Liver (tissue), 9 donors: ENCODE results near the gene SYT13. TPM values are rescaled to one million over a fixed set of nuclear protein-coding genes. Genes with fewer than 3 reads are reported as not detected.

Source experiments
- DNase-seq: peaks from one replicate; pipeline ENCODE4 v3.0.0-alpha.2; 2017; ENCODE audit warnings: low spot score
- H3K27ac ChIP-seq, 2 donors: one replicate each; pipeline ENCODE4 v1.7.0; 2013; ENCODE audit warnings: inconsistent platforms in 2 of 2, low read length in 2 of 2, control low read depth in 1 of 2, low read depth in 1 of 2, mild to moderate bottlenecking in 1 of 2
- H3K27me3 ChIP-seq, 4 donors: one replicate each; pipeline versions ENCODE4 v1.6.1 to v1.7.0; 2013; ENCODE audit warnings: low read length in 3 of 4, inconsistent platforms in 1 of 4, mild to moderate bottlenecking in 1 of 4, moderate library complexity in 1 of 4; ENCODE audit not compliant: control insufficient read depth in 4 of 4, insufficient read depth in 4 of 4
- H3K36me3 ChIP-seq, 4 donors: one replicate each; pipeline versions ENCODE4 v1.6.1 to v1.7.0; 2013; ENCODE audit warnings: low read length in 3 of 4, mild to moderate bottlenecking in 3 of 4, low read depth in 1 of 4, moderate library complexity in 1 of 4; ENCODE audit not compliant: control insufficient read depth in 4 of 4, insufficient read depth in 3 of 4
- H3K4me1 ChIP-seq, 4 donors: one replicate each; pipeline versions ENCODE4 v1.6.1 to v1.7.0; 2013; ENCODE audit warnings: low read length in 3 of 4, mild to moderate bottlenecking in 3 of 4, moderate library complexity in 1 of 4; ENCODE audit not compliant: control insufficient read depth in 4 of 4, insufficient read depth in 4 of 4
- H3K4me3 ChIP-seq, 3 donors: one replicate each; pipeline versions ENCODE4 v1.6.1 to v1.7.0; 2013; ENCODE audit warnings: low read length in 3 of 3, control low read depth in 1 of 3, low read depth in 1 of 3, mild to moderate bottlenecking in 1 of 3
- H3K9ac ChIP-seq, 2 donors: one replicate each; pipeline ENCODE4 v1.7.0; 2013; ENCODE audit warnings: low read length in 2 of 2, mild to moderate bottlenecking in 2 of 2, moderate library complexity in 2 of 2, control low read depth in 1 of 2, low read depth in 1 of 2
- H3K9me3 ChIP-seq, 4 donors: one replicate each; pipeline versions ENCODE4 v1.6.1 to v1.7.0; 2013; ENCODE audit warnings: low read length in 3 of 4; ENCODE audit not compliant: control insufficient read depth in 4 of 4
- EGR1 ChIP-seq, 2 donors: IDR thresholded peaks; 2 replicates each; pipeline ENCODE4 v1.6.1; 2016 to 2018; ENCODE audit warnings: antibody characterized with exemption in 2 of 2, low read depth in 2 of 2
- FOXA1 ChIP-seq: IDR thresholded peaks from 2 replicates; pipeline ENCODE4 v1.6.1; 2016; ENCODE audit warnings: antibody characterized with exemption
- FOXA2 ChIP-seq: IDR thresholded peaks from 2 replicates; pipeline ENCODE4 v1.6.1; 2016; ENCODE audit warnings: antibody characterized with exemption
- GABPA ChIP-seq, 2 donors: IDR thresholded peaks in 1 of 2; conservative IDR thresholded peaks in 1 of 2; 2 replicates each; pipeline ENCODE4 v1.6.1; 2016; ENCODE audit warnings: antibody characterized with exemption in 2 of 2, mild to moderate bottlenecking in 1 of 2, moderate library complexity in 1 of 2
- HNF4A ChIP-seq, 2 donors: conservative IDR thresholded peaks; 2 replicates each; pipeline ENCODE4 v1.6.1; 2016; ENCODE audit warnings: antibody characterized with exemption in 2 of 2, mild to moderate bottlenecking in 2 of 2
- HNF4G ChIP-seq: IDR thresholded peaks from 2 replicates; pipeline ENCODE4 v1.6.1; 2016; ENCODE audit warnings: antibody characterized with exemption
- JUND ChIP-seq, 2 donors: IDR thresholded peaks; 2 replicates each; pipeline ENCODE4 v1.6.1; 2016; ENCODE audit warnings: antibody characterized with exemption in 2 of 2
- SP1 ChIP-seq: IDR thresholded peaks from 2 replicates; pipeline ENCODE4 v1.6.1; 2018; ENCODE audit warnings: antibody characterized with exemption, mild to moderate bottlenecking
- TAF1 ChIP-seq: conservative IDR thresholded peaks from 2 replicates; pipeline ENCODE4 v1.6.1; 2016; ENCODE audit warnings: antibody characterized with exemption, mild to moderate bottlenecking
- YY1 ChIP-seq: IDR thresholded peaks from 2 replicates; pipeline ENCODE4 v1.6.1; 2016; ENCODE audit warnings: antibody characterized with exemption, mild to moderate bottlenecking
- WGBS: extraction: QIAGEN DNeasy Blood & Tissue Kit; methylation state at CpG from one replicate; pipeline ENCODE4 v1.1.7; 2013; 5-methylcytosine and 5-hydroxymethylcytosine counted together
- polyA plus RNA-seq, 2 donors: library from polyadenylated mRNA; stranded (reverse) in 1 of 2; unstranded in 1 of 2; fragments of 200-250 nt in 1 of 2; fragments of >200 nt in 1 of 2; fragmentation: Nextera tagmentation in 1 of 2; extraction: Ambion mirVana in 1 of 2; gene quantifications; one replicate each; pipeline versions ENCODE4 v1.2.1 to v1.2.3, GENCODE V29; 2013 to 2015
- total RNA-seq, 2 donors: library from RNA; depleted of rRNA; stranded (reverse); fragments of >200 nt; gene quantifications; one replicate each; pipeline ENCODE4 v1.2.3, GENCODE V29; 2014
- TF ChIP-seq, protein P1 (sequence below): IDR thresholded peaks from 2 replicates; pipeline ENCODE4 v1.6.1; 2016; ENCODE audit warnings: antibody characterized with exemption, mild to moderate bottlenecking
- TF ChIP-seq, protein P2 (sequence below): IDR thresholded peaks from 2 replicates; pipeline ENCODE4 v1.6.1; 2016; ENCODE audit warnings: antibody characterized with exemption
- TF ChIP-seq, protein P3 (sequence below): IDR thresholded peaks from 2 replicates; pipeline ENCODE4 v1.6.1; 2016; ENCODE audit warnings: antibody characterized with exemption
- TF ChIP-seq, protein P4 (sequence below): fragments of 150-350 bp; IDR thresholded peaks from 2 replicates; pipeline ENCODE4 v1.5.1; 2017; ENCODE audit warnings: improper control_type of control experiment, low read depth, low read length; ENCODE audit not compliant: missing input control
- donor health status: healthy.
- donor health status: healthy.
- donor health status: healthy.
- donor health status: healthy.
- donor health status: healthy.

Gene SYT13
- total and polyA plus RNA-seq, 4 donors, result 0.05 to 0.33 (median 0.14) TPM

DNA sequence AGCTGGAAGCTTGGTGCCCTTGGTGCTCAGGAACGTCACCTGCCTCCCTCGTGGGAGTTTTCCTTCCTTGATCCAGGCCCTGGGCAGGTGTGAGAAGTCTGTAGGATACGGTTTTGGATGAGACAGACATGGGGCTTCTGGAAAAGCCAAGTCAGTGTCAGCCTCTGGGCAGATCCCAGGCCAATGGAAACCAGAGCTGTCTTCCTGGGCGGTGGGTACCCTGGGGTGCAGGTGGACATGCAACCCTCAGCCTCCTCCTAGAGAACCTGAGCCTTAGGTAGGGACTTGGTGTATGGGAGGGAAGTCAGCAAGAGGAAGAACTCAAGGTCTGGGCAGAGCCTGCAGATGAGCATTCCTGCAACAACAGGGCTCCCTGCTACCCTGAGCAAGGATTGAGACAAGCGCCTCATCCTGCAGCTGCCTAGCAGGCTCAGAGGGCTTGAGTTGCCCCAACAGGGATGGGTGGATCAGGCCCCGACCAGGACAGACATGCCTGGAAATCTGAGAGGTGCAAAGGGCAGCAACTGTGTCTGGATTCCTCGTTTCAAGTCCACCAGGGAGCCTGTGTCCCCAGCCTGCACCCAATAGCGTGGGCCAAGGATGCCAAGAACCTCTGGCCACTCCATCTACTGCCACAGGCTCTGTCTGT lies 37.6 kb upstream of the SYT13 start:
- no peak for DNase-seq
- no peaks in the 10 kb centered on the region for H3K4me1 ChIP-seq
- no peaks in the 10 kb centered on the region for H3K36me3 ChIP-seq
- H3K27ac ChIP-seq, result no peak overlapping the region
- H3K9ac ChIP-seq, result no peak overlapping the region
- H3K4me3 ChIP-seq, result no peak overlapping the region
- H3K9me3 ChIP-seq, result peaks cover 0 to 3% (median 0%) of the 10 kb centered on the region in 4 donors
- 79% methylated on average over 8 of the region's 8 CpGs for WGBS
- no peak for TF ChIP-seq EGR1 (IDR thresholded peaks at IDR 0.05; ENCODE audit: low read depth in 2 of 2)
- no peaks in the 10 kb centered on the region for H3K27me3 ChIP-seq

DNA sequence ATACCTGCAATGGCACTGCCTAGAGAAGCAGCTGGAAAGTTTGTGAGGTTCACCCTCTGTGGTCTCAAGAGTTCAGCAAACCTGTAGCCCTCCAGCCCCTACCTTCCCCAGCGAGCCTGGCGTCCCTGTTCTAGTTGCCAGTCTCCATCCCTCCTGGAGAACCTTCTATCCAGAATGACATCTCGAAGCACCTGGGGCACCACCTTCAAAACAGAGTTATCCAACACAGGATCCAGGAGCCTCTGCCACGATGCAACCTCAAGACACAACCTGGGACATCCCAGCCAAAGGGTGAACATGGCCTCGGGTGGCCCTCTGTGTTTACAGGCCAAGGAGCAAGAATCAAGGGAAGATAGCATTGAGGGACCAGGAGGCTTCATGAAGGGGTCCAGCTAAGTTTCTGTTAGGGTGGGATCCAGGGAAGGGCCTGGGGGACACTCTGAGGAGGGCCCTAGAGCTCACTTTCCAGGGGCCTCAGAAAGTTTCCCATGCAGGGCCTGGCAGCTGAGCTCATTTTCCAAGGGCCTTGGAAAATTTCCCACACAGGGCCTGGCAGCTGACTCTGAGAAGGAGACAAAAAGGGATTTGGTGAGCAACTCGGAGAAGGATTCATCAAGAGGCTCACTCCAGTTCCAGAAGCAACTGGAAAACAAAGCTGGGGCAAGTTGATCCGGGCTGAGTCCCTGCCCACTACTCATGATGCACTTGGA lies 36.9 kb upstream of the SYT13 start:
- TF ChIP-seq SP1 (no peak), HNF4A (conservative IDR thresholded peaks at IDR 0.05) (no peak), YY1 (no peak), GABPA (IDR thresholded peaks at IDR 0.05 in 1 of 2, conservative IDR thresholded peaks at IDR 0.05 in 1 of 2) (no peak), TAF1 (no peak), JUND (IDR thresholded peaks at IDR 0.05) (no peak), HNF4G (no peak), FOXA2 (no peak), FOXA1 (no peak)
- TF ChIP-seq, protein P1, sequence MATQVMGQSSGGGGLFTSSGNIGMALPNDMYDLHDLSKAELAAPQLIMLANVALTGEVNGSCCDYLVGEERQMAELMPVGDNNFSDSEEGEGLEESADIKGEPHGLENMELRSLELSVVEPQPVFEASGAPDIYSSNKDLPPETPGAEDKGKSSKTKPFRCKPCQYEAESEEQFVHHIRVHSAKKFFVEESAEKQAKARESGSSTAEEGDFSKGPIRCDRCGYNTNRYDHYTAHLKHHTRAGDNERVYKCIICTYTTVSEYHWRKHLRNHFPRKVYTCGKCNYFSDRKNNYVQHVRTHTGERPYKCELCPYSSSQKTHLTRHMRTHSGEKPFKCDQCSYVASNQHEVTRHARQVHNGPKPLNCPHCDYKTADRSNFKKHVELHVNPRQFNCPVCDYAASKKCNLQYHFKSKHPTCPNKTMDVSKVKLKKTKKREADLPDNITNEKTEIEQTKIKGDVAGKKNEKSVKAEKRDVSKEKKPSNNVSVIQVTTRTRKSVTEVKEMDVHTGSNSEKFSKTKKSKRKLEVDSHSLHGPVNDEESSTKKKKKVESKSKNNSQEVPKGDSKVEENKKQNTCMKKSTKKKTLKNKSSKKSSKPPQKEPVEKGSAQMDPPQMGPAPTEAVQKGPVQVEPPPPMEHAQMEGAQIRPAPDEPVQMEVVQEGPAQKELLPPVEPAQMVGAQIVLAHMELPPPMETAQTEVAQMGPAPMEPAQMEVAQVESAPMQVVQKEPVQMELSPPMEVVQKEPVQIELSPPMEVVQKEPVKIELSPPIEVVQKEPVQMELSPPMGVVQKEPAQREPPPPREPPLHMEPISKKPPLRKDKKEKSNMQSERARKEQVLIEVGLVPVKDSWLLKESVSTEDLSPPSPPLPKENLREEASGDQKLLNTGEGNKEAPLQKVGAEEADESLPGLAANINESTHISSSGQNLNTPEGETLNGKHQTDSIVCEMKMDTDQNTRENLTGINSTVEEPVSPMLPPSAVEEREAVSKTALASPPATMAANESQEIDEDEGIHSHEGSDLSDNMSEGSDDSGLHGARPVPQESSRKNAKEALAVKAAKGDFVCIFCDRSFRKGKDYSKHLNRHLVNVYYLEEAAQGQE, result no peak
- TF ChIP-seq, protein P2, sequence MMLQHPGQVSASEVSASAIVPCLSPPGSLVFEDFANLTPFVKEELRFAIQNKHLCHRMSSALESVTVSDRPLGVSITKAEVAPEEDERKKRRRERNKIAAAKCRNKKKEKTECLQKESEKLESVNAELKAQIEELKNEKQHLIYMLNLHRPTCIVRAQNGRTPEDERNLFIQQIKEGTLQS, result no peak
- TF ChIP-seq, protein P3, sequence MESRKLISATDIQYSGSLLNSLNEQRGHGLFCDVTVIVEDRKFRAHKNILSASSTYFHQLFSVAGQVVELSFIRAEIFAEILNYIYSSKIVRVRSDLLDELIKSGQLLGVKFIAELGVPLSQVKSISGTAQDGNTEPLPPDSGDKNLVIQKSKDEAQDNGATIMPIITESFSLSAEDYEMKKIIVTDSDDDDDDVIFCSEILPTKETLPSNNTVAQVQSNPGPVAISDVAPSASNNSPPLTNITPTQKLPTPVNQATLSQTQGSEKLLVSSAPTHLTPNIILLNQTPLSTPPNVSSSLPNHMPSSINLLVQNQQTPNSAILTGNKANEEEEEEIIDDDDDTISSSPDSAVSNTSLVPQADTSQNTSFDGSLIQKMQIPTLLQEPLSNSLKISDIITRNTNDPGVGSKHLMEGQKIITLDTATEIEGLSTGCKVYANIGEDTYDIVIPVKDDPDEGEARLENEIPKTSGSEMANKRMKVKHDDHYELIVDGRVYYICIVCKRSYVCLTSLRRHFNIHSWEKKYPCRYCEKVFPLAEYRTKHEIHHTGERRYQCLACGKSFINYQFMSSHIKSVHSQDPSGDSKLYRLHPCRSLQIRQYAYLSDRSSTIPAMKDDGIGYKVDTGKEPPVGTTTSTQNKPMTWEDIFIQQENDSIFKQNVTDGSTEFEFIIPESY, result no peak
- TF ChIP-seq, protein P4, sequence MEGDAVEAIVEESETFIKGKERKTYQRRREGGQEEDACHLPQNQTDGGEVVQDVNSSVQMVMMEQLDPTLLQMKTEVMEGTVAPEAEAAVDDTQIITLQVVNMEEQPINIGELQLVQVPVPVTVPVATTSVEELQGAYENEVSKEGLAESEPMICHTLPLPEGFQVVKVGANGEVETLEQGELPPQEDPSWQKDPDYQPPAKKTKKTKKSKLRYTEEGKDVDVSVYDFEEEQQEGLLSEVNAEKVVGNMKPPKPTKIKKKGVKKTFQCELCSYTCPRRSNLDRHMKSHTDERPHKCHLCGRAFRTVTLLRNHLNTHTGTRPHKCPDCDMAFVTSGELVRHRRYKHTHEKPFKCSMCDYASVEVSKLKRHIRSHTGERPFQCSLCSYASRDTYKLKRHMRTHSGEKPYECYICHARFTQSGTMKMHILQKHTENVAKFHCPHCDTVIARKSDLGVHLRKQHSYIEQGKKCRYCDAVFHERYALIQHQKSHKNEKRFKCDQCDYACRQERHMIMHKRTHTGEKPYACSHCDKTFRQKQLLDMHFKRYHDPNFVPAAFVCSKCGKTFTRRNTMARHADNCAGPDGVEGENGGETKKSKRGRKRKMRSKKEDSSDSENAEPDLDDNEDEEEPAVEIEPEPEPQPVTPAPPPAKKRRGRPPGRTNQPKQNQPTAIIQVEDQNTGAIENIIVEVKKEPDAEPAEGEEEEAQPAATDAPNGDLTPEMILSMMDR, result no peak
- no peaks in the 10 kb centered on the region for H3K4me1 ChIP-seq
- H3K9me3 ChIP-seq, result peaks cover 0 to 3% (median 0%) of the 10 kb centered on the region in 4 donors
- H3K9ac ChIP-seq, result no peak overlapping the region
- no peak for DNase-seq
- 77% methylated on average over 7 of the region's 7 CpGs for WGBS
- H3K4me3 ChIP-seq, result no peak overlapping the region
- H3K27me3 ChIP-seq, result no peaks in the 10 kb centered on the region
- H3K36me3 ChIP-seq, result no peaks in the 10 kb centered on the region
- no peak overlapping the region for H3K27ac ChIP-seq
